ENCODE measurements around the gene NEDD4. TPM values are rescaled to one million over a fixed set of nuclear protein-coding genes. Genes with fewer than 3 reads are reported as not detected.
"Not testable (repeated sequence)": the region's sequence is repeated elsewhere in the genome, so short reads cannot be mapped to it uniquely, and the experiment has no call there.

Gene NEDD4
- total RNA-seq, 1 experiment from 2014 or later: 4.1 TPM

DNA sequence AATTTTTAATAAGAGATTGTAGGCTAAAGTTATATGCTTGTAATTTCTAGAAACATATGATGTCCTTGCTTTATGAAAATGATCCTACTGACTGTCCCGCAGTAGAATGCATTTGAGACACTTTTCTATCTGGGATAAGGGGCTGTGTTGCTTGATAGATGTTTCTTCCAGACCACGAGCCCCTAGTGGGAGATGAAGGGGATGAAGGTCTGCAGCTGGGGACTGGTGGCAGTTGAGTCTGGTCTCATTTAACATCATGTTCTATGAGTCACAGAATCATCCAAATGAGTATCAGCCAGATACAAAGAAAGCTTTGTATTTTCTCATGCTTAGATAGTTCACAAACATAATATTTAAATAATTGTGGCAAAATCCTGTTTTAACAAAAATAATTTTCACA is 166.2 kb downstream of the NEDD4 start:
- Histone ChIP-seq H3K4me3 (ENCODE audit: insufficient read depth, low read depth, low read length) (no peak overlapping the region), H3K27me3 (ENCODE audit: control insufficient read depth, insufficient read depth, low read length) (no peaks in the 10 kb centered on the region), H3K36me3 (replicated peaks; ENCODE audit: control insufficient read depth, insufficient read depth, low read length) (no peaks in the 10 kb centered on the region)
- no peak for DNase-seq

DNA sequence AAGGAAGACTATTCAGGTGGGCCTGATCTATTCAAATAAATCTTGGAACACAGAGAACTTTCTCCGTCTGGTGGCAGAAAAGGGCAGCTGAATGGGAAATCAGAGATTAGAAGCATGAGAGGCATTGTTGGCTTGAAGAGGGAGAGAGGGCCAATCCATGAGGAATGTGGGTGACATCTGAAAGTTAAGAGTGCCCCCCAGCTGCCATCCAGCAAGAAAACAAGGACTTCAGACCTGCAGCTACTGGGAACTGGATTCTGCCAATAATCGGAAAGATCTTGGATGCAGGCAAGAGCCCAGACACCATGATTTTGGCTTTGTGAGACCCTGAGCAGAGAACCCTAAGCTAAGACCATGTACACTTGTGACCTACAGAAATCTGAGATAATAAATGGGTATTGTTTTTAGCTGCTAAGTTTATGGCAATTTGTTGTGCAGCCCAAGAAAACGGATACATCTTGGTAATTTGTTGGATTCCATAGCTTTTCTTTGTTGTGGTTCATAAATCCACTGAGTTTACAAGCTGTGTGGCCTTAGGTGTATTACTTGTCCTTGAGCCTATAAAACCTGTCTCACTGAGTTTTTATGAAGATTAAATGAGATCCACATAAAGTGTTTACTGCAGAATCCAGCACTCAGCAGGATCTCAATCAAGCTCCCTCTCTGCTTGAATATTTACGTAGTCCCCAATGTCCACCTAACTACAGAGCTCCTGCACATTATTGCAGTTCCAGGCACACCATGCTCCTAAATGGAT is 168.4 kb downstream of the NEDD4 start:
- no peaks in the 10 kb centered on the region for H3K27me3 ChIP-seq (ENCODE audit: control insufficient read depth, insufficient read depth, low read length)
- H3K36me3 ChIP-seq (replicated peaks; ENCODE audit: control insufficient read depth, insufficient read depth, low read length): no peaks in the 10 kb centered on the region
- DNase-seq: peak; percentile 37
- no peak overlapping the region for H3K4me3 ChIP-seq (ENCODE audit: insufficient read depth, low read depth, low read length)

DNA sequence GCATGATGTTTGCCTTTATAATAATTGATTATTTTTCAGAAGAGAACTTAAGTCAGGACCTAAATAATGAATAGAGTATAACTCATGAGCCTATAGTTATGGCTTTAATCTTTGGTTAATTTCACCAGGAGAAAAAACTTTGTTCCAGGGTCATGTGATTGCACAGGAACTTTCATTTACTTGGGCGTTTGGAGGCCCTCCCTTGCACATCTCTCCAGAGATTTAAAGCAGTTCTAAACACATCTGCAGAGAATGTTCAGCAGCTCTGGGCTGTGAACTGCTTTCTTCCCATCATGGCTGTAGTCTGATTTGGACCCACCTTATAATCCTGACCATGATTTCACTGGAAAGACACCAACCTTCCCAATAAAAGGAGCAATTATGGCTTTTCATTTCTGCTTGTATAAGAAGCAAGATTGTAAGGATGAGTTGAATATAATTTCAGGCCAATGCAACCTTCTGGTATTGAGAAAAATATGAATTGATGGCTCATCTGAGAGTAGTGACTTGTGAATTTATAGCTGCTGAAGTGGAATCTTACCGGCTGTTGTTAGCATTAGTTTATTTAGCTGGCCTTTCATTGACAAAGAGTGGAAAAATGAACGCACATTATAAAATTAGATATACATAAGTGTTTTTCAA is 169.6 kb downstream of the NEDD4 start:
- Histone ChIP-seq H3K27me3 (ENCODE audit: control insufficient read depth, insufficient read depth, low read length) (no peaks in the 10 kb centered on the region), H3K36me3 (replicated peaks; ENCODE audit: control insufficient read depth, insufficient read depth, low read length) (no peaks in the 10 kb centered on the region), H3K4me3 (ENCODE audit: insufficient read depth, low read depth, low read length) (no peak overlapping the region)
- no peak for DNase-seq

DNA sequence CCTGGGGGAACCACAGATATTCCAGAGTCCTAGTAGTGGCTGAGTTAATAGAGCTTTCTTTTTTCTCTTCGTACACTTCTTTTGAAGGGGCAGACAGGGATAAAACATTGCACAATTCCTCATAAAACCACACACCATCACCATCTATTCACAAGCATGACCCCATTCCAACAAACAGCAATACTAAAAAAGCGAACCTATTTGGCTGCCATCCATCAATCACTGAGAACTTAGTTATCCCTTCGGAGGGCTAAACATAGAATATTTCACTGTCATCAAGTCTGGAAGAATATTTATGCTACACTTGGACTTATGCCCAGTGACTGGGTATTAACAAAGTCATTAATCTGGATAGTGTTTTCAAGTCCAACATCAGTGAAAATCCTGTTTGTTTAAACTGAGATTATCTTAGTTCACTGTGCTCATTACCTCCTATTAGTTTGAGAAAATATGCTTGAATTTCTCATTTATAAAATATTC is 170.2 kb downstream of the NEDD4 start:
- no peaks in the 10 kb centered on the region for H3K36me3 ChIP-seq (replicated peaks; ENCODE audit: control insufficient read depth, insufficient read depth, low read length)
- no peak for DNase-seq
- H3K4me3 ChIP-seq (ENCODE audit: insufficient read depth, low read depth, low read length): no peak overlapping the region
- no peaks in the 10 kb centered on the region for H3K27me3 ChIP-seq (ENCODE audit: control insufficient read depth, insufficient read depth, low read length)

DNA sequence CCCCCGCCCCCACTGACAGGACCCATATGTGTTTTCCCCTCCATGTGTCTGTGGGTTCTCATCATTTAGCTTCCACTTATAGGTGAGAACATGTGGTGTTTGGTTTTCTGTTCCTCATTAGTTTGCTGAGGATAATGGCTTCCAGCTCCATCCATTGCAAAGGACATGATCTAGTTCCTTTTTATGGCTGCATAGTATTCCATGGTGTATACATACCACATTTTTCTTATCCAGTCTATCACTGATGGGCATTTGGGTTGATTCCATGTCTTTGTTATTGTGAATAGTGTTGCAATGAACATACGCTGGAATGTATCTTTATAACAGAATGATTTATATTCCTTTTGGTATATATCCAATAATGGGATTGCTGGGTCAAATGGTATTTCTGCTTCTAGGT is 171.7 kb downstream of the NEDD4 start:
- DNase-seq; H3K36me3 ChIP-seq (replicated peaks; ENCODE audit: control insufficient read depth, insufficient read depth, low read length); H3K4me3 ChIP-seq (ENCODE audit: insufficient read depth, low read depth, low read length); H3K27me3 ChIP-seq (ENCODE audit: control insufficient read depth, insufficient read depth, low read length): not testable (repeated sequence)

DNA sequence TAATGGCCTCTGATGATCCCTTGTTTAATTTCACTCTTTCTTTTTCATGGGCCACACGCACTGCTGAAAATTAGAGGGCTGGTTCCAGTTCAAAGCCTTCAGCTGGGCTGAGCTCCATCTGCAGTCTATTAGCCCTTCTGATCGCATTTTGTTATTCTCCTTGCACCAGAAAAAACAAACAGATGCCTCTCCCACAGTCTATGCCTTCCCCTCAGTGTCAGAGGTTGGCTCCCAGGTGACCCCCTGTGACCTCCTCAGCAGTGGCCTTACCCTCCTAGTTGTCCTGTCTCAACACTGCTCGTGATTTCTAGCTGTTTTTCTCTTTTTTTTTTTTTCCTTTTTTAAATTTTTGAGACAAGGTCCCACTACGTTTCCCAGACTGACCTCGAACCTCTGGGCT is 173.4 kb downstream of the NEDD4 start:
- no peak for DNase-seq
- H3K36me3 ChIP-seq (replicated peaks; ENCODE audit: control insufficient read depth, insufficient read depth, low read length): no peaks in the 10 kb centered on the region
- no peak overlapping the region for H3K4me3 ChIP-seq (ENCODE audit: insufficient read depth, low read depth, low read length)

DNA sequence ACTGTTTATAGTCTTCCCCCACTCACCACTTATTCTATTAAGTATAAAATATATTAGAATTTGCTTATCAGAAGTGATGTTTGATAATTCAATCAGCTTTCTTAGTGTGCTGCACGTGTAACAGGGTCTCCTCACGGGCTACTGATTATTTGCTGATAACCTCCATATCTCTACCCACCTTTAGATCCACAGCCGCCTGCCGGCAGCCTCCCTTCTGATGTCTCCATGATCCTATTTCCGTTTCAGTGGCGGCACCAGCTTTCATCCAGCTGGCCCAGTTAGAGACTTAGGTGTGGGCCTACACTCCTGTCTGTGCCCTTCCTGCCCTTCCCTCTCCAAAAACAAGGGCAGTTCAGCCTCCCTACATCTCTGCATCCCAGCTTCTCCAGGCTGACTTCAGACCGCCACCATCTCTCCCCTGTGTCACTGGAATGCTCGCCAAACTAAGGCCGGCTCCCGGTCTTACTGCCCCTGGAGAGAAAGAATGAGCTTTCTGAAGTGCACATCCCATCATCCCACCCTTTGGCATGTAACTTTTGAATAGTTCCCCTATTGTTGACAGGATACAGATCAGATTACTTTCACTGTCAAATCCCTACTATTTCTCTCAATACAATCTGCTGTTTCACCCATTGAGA is 173.9 kb downstream of the NEDD4 start:
- H3K27me3 ChIP-seq (ENCODE audit: control insufficient read depth, insufficient read depth, low read length): no peaks in the 10 kb centered on the region
- H3K36me3 ChIP-seq (replicated peaks; ENCODE audit: control insufficient read depth, insufficient read depth, low read length): no peaks in the 10 kb centered on the region
- H3K4me3 ChIP-seq (ENCODE audit: insufficient read depth, low read depth, low read length): no peak overlapping the region
- no peak for DNase-seq

More for the DNA sequence above, 173.4 kb downstream of the NEDD4 start:
- H3K27me3 ChIP-seq (ENCODE audit: control insufficient read depth, insufficient read depth, low read length): no peaks in the 10 kb centered on the region

DNA sequence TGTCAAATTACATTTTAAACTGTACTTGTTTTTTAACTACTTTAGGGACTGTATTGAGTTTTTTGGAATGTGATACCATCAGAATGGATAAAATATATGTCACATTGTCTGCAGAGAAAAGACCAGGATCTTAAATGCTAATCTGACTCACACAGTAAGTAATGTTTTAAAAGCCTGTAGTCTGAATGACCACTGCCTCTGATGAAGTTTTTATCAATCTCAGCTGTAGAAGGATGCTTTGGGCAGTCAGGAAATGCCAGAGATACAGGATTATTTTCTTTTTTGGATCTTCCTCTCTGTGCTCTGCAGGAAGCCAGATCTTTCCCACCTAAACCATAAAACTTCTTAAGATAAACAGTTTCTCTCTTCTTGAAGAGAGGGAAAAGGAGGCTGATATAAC is 177.4 kb downstream of the NEDD4 start:
- Histone ChIP-seq H3K4me3 (ENCODE audit: insufficient read depth, low read depth, low read length) (no peak overlapping the region), H3K36me3 (replicated peaks; ENCODE audit: control insufficient read depth, insufficient read depth, low read length) (no peaks in the 10 kb centered on the region), H3K27me3 (ENCODE audit: control insufficient read depth, insufficient read depth, low read length) (no peaks in the 10 kb centered on the region)
- no peak for DNase-seq

DNA sequence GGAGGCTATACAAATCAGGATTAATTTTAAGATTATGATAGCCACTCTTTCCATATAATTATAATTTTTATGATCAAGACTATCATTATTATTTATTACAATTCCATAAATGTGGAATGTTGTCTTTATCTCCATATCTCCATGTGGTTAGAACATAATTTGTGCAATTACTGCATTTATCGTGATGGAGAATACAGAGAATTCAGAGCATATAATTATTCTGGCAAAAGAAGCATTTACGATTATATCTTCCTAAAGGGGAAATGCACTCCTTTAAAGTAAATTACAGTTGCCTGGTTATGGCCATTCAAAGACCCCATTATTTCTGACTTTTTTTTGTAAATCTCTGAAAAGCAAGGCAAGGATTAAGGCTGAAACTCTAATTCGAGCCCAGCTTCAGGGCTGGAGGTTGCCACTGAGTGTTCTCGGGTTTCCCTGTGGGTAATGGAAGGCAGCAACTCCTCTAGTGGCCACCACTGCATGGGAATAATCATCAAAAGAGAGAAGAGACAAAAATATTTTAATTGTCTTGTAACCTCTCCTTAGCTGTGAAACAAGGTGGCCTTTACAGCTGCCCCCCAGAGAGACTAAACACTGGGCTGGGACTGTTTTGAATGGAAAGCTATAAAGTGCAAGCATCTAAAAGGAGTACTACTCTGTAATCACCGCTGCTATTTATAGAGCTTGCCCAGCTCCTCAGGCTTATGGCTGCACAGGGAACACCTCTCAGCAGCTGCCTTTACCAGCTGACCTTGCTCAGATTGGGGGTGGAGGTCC is 190.6 kb downstream of the NEDD4 start:
- Histone ChIP-seq H3K36me3 (replicated peaks; ENCODE audit: control insufficient read depth, insufficient read depth, low read length) (no peaks in the 10 kb centered on the region), H3K27me3 (ENCODE audit: control insufficient read depth, insufficient read depth, low read length) (no peaks in the 10 kb centered on the region), H3K4me3 (ENCODE audit: insufficient read depth, low read depth, low read length) (no peak overlapping the region)
- DNase-seq: peak; percentile 16

DNA sequence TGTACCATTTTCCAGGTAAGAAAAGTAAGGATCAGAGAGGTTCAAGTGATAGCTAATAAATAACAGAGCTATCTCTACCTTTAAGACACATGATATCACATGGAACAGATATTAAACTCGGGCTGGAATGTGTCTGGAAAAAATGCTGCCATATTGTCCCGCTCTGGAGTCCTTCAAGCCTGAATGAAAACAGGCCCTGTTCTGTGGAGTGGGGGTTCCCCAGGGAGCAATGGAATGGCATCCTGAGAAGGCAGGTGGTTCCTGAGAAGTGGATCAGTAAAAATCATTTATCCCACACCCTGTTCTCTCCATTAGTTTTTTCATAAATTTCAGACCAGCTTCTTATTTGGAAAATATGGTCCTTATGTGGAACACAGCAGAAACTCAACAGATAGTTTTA is 193.2 kb downstream of the NEDD4 start:
- DNase-seq: no peak
- no peak overlapping the region for H3K4me3 ChIP-seq (ENCODE audit: insufficient read depth, low read depth, low read length)
- H3K36me3 ChIP-seq (replicated peaks; ENCODE audit: control insufficient read depth, insufficient read depth, low read length): no peaks in the 10 kb centered on the region
- no peaks in the 10 kb centered on the region for H3K27me3 ChIP-seq (ENCODE audit: control insufficient read depth, insufficient read depth, low read length)

DNA sequence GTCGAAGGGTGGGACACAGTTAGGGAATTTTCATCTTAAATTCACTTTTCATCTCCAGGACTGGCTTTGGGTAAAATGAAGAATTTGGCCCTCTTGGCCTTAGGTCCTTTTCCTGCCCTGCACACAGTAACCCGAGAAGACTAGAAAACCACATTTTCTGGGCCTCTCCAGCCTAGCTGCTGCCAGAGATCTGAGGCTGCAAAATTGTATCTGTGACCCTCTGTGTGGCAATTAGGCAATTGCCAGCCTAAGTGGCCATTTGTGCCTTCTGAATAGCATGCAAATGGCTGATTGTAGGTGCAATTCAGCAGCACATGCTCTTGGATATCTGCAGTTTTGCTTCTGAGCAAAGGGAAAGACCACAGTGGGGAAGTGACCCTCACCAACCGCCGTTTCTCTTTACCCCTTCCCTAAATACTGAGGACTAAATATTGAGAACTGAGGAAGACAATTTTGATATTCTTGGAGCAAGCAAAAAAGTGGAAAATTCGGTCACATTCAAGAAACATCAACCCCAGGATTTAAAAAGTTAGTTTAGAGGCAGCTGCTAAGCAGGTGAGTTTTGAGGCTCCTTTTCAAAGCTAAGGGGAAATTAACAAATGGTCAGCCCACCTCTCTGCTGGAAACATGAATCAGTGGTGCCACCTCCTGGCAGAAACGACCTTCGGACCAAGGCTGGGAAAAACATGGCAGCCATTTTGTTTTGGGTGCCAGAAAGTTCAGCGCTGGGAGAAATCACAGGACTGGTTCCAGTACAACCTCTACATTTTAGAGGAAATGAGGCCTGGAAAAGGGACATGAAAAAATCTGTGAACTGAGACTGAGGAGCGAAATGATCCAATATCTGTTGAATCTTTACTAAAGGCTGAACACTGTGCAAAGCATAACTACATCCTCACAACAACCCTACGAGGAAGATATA is 193.9 kb downstream of the NEDD4 start:
- Histone ChIP-seq H3K36me3 (replicated peaks; ENCODE audit: control insufficient read depth, insufficient read depth, low read length) (no peaks in the 10 kb centered on the region), H3K27me3 (ENCODE audit: control insufficient read depth, insufficient read depth, low read length) (no peaks in the 10 kb centered on the region), H3K4me3 (ENCODE audit: insufficient read depth, low read depth, low read length) (no peak overlapping the region)
- DNase-seq: peak; percentile 75

DNA sequence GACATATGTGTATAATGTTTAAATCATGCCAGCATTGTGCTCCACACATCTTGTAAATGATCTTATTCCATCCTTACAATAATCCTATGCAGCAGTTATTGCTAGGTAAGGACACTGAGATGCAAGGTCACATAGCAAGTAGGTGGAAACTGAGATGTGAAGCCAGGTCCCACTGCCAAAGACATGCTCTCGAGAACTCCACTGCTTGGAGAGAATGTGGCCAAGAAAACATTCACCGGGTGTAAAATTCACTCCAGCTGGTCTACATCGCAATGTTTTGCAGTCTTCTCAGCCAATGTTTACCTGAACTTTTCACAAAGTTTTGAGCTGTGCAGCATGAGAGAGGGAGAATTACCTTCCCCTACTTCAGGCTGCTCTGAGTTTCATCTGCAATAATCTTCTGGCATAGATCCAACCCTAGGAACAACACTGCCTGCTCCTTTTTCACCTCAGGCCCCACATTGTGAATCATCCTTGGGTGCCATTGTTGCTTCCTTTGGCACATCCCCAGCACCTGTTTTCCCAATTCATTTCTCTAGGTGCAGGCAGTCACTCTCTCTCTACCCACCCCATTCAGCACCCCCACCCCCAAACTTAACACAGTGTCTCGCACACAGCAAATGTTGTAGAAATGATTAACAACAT is 197.0 kb downstream of the NEDD4 start:
- H3K36me3 ChIP-seq (replicated peaks; ENCODE audit: control insufficient read depth, insufficient read depth, low read length): no peaks in the 10 kb centered on the region
- no peak for DNase-seq
- no peaks in the 10 kb centered on the region for H3K27me3 ChIP-seq (ENCODE audit: control insufficient read depth, insufficient read depth, low read length)
- H3K4me3 ChIP-seq (ENCODE audit: insufficient read depth, low read depth, low read length): no peak overlapping the region

DNA sequence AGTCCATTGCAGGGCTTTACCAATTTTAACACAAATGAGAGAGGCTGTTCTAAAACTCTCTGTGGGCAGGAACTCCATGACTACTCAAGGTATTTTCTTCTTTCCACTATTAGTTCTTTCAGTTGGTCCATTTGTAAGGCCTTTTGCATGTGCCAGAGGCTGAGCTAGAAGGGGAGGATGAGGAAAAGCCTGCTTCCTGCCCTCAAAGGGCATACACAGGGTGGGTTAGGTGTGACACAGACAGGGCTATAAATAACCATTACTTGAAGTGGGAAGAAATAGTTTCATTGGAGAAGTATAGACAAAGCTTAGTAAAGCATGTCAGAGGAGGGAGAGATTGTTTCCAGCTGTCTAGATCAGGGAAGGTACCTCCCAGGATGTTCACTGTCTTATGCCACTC is 198.4 kb downstream of the NEDD4 start:
- no peaks in the 10 kb centered on the region for H3K36me3 ChIP-seq (replicated peaks; ENCODE audit: control insufficient read depth, insufficient read depth, low read length)

More for the DNA sequence above, 198.4 kb downstream of the NEDD4 start:
- no peak overlapping the region for H3K4me3 ChIP-seq (ENCODE audit: insufficient read depth, low read depth, low read length)
- H3K27me3 ChIP-seq (ENCODE audit: control insufficient read depth, insufficient read depth, low read length): no peaks in the 10 kb centered on the region
- DNase-seq: no peak

Data from H7 (cell line).